Measurements from ENCODE around the gene POLR2B.
A peak's percentile ranks its signal among the peaks of the same experiment; 100 is the strongest.

POLR2B gene

DNA sequence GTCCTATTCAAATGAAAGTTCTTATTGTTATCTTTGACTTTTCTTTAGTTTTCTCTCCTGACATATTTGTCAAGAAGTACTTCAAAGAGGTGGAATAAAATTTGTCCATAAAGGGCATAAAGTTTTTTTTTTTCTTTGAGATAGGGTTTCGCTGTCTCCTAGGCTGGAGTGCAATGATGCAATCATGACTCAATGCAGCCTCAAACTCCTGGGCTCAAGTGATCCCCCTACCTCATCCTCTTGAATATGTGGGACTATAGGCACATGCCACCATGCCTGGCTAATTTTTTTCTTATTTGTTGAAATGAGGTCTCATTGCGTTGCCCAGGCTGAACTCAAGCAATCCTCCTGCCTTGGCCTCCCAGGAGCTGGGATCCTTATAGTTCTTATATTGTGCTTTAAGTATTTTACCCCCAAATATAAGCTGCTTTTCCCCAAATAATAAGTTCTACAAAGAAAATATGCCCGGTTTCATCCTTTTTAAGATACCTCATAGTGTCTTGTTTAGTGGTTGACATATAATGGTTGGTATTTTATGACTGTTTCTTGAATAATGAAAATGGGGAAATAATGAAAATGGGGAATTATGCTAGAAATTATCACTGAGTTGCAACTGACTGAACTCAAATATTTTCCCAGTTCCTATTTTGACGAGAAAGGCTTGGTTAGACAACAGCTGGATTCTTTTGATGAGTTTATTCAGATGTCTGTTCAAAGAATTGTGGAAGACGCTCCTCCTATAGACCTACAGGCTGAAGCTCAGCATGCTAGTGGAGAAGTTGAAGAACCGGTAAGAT lies 11.6 kb downstream of the POLR2B start:
- Histone ChIP-seq H3K4me3 (ENCODE audit: insufficient read depth in 1 of 2, low read depth in 1 of 2, low read length in 2 of 2) (no peak overlapping the region), H2BK120ac (ENCODE audit: low read depth, low read length) (no peak overlapping the region), H3K18ac (ENCODE audit: low read depth in 1 of 2, low read length in 2 of 2) (no peak overlapping the region), H4K8ac (ENCODE audit: low read length) (no peak overlapping the region), H3K4ac (ENCODE audit: low read depth in 1 of 2, low read length in 2 of 2) (no peak overlapping the region), H3K9ac (ENCODE audit: low read length) (no peak overlapping the region), H2BK15ac (ENCODE audit: low read depth, poor library complexity, severe bottlenecking) (no peak overlapping the region), H2AFZ (ENCODE audit: low read depth, low read length) (no peak overlapping the region), H3K27ac (ENCODE audit: low read length, poor library complexity, severe bottlenecking) (no peak overlapping the region), H3K79me1 (replicated peaks; ENCODE audit: low read length, poor library complexity, severe bottlenecking) (peaks cover 17% of the 10 kb centered on the region), H3K23ac (ENCODE audit: low read length in 2 of 2) (no peak overlapping the region), H3K14ac (ENCODE audit: low read length in 2 of 2) (no peak overlapping the region), H2BK12ac (ENCODE audit: low read length in 2 of 2) (no peak overlapping the region), H3K27me3 (ENCODE audit: control insufficient read depth in 1 of 2, insufficient read depth in 1 of 2, low read length in 2 of 2) (no peaks in the 10 kb centered on the region), H3K9me3 (ENCODE audit: control insufficient read depth, low read length) (no peaks in the 10 kb centered on the region), H3K4me1 (ENCODE audit: control insufficient read depth, insufficient read depth, low read depth, low read length) (no peaks in the 10 kb centered on the region), H3K36me3 (ENCODE audit: control insufficient read depth in 1 of 2, insufficient read depth in 2 of 2, low read depth in 1 of 2, low read length in 2 of 2) (peaks cover 25 to 92% of the 10 kb centered on the region in 2 experiments), H4K91ac (ENCODE audit: low read length) (no peak overlapping the region), H3K4me2 (ENCODE audit: low read length, poor library complexity, severe bottlenecking) (no peak overlapping the region), H2BK5ac (ENCODE audit: low read depth, low read length, poor library complexity, severe bottlenecking) (no peak overlapping the region), H2AK5ac (ENCODE audit: low read length, severe bottlenecking) (no peak overlapping the region)
- 94% methylated on average over 5 of the region's 6 CpGs for WGBS
- peak; percentile 31 for DNase-seq

DNA sequence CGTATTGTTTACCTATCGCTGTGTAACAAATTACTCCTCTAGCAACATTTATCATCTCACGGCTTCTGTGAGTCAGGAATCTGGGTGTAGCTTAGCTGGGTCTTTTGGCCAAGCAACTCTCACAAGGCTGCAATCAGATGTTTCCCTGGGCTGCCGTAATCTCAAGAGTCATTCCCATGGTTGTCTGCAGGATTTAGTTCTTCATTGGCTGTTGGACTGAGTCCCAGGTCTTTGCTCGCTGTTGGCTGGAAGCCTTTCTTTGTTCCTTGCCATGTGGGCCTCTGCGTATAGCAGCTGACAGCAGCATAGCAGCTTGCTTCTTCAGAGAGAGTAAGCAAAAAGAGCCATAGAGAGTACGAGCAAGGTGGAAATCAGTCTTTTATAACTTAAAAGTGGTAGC lies 16.8 kb downstream of the POLR2B start:
- Histone ChIP-seq H3K4me2 (ENCODE audit: low read length, poor library complexity, severe bottlenecking) (no peak overlapping the region), H3K23ac (ENCODE audit: low read length in 2 of 2) (no peak overlapping the region), H3K4me1 (ENCODE audit: control insufficient read depth, insufficient read depth, low read depth, low read length) (no peaks in the 10 kb centered on the region), H4K91ac (ENCODE audit: low read length) (no peak overlapping the region), H2BK12ac (ENCODE audit: low read length in 2 of 2) (no peak overlapping the region), H3K18ac (ENCODE audit: low read depth in 1 of 2, low read length in 2 of 2) (no peak overlapping the region), H2BK5ac (ENCODE audit: low read depth, low read length, poor library complexity, severe bottlenecking) (no peak overlapping the region), H3K27me3 (ENCODE audit: control insufficient read depth in 1 of 2, insufficient read depth in 1 of 2, low read length in 2 of 2) (no peaks in the 10 kb centered on the region), H3K4ac (ENCODE audit: low read depth in 1 of 2, low read length in 2 of 2) (no peak overlapping the region), H2AK5ac (ENCODE audit: low read length, severe bottlenecking) (no peak overlapping the region), H3K9me3 (ENCODE audit: control insufficient read depth, low read length) (no peaks in the 10 kb centered on the region), H3K27ac (ENCODE audit: low read length, poor library complexity, severe bottlenecking) (no peak overlapping the region), H2BK15ac (ENCODE audit: low read depth, poor library complexity, severe bottlenecking) (no peak overlapping the region), H3K36me3 (ENCODE audit: control insufficient read depth in 1 of 2, insufficient read depth in 2 of 2, low read depth in 1 of 2, low read length in 2 of 2) (peaks cover 27 to 82% of the 10 kb centered on the region in 2 experiments), H3K4me3 (ENCODE audit: insufficient read depth in 1 of 2, low read depth in 1 of 2, low read length in 2 of 2) (peak overlapping the region in 1 of 2 experiments; percentile 9), H2AFZ (ENCODE audit: low read depth, low read length) (no peak overlapping the region), H3K14ac (ENCODE audit: low read length in 2 of 2) (no peak overlapping the region), H4K8ac (ENCODE audit: low read length) (no peak overlapping the region), H2BK120ac (ENCODE audit: low read depth, low read length) (no peak overlapping the region), H3K9ac (ENCODE audit: low read length) (peak overlapping the region; percentile 79), H3K79me1 (replicated peaks; ENCODE audit: low read length, poor library complexity, severe bottlenecking) (peaks cover 27% of the 10 kb centered on the region)
- DNase-seq, result no peak
- WGBS, result 97% methylated on average over 6 of the region's 7 CpGs

DNA sequence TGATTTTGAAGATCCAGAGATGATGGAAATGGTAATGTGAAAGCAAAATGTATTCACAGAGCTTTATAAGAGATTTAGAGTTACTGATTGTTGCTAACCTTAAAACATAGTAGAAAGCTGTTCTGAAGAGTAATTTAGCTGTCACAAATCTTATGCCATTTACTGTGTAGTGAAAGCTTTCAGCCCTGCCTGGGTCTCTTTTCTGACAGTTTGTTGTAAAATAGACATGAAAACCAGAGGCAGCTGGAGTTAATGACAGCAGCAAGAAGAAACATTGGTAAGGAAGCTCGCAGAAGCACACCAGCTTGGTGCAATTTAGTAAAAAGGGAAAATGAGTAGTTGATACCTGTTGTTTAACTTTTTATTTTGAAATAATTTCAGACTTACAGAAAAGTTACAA lies 21.1 kb downstream of the POLR2B start:
- Histone ChIP-seq H4K8ac (ENCODE audit: low read length) (no peak overlapping the region), H3K14ac (ENCODE audit: low read length in 2 of 2) (no peak overlapping the region), H3K79me1 (replicated peaks; ENCODE audit: low read length, poor library complexity, severe bottlenecking) (peaks cover 40% of the 10 kb centered on the region), H2AK5ac (ENCODE audit: low read length, severe bottlenecking) (no peak overlapping the region), H3K9ac (ENCODE audit: low read length) (no peak overlapping the region), H2AFZ (ENCODE audit: low read depth, low read length) (no peak overlapping the region), H3K4me1 (ENCODE audit: control insufficient read depth, insufficient read depth, low read depth, low read length) (no peaks in the 10 kb centered on the region), H2BK120ac (ENCODE audit: low read depth, low read length) (no peak overlapping the region), H3K4me3 (ENCODE audit: insufficient read depth in 1 of 2, low read depth in 1 of 2, low read length in 2 of 2) (no peak overlapping the region), H3K23ac (ENCODE audit: low read length in 2 of 2) (no peak overlapping the region), H3K4ac (ENCODE audit: low read depth in 1 of 2, low read length in 2 of 2) (no peak overlapping the region), H3K4me2 (ENCODE audit: low read length, poor library complexity, severe bottlenecking) (no peak overlapping the region), H3K36me3 (ENCODE audit: control insufficient read depth in 1 of 2, insufficient read depth in 2 of 2, low read depth in 1 of 2, low read length in 2 of 2) (peaks cover 46 to 79% of the 10 kb centered on the region in 2 experiments), H2BK5ac (ENCODE audit: low read depth, low read length, poor library complexity, severe bottlenecking) (no peak overlapping the region), H3K27me3 (ENCODE audit: control insufficient read depth in 1 of 2, insufficient read depth in 1 of 2, low read length in 2 of 2) (no peaks in the 10 kb centered on the region), H4K91ac (ENCODE audit: low read length) (no peak overlapping the region), H3K9me3 (ENCODE audit: control insufficient read depth, low read length) (no peaks in the 10 kb centered on the region), H2BK12ac (ENCODE audit: low read length in 2 of 2) (no peak overlapping the region), H3K27ac (ENCODE audit: low read length, poor library complexity, severe bottlenecking) (no peak overlapping the region), H2BK15ac (ENCODE audit: low read depth, poor library complexity, severe bottlenecking) (no peak overlapping the region), H3K18ac (ENCODE audit: low read depth in 1 of 2, low read length in 2 of 2) (no peak overlapping the region)
- 88% methylated on average over 1 of the region's 1 CpG for WGBS
- no peak for DNase-seq

GRCh38 chr4:57013543-57014120 lies 34.9 kb downstream of the POLR2B start:
- no peak overlapping the region for H3K14ac ChIP-seq (ENCODE audit: low read length in 2 of 2)
- H3K4me2 ChIP-seq (ENCODE audit: low read length, poor library complexity, severe bottlenecking), result no peak overlapping the region
- no peak overlapping the region for H3K18ac ChIP-seq (ENCODE audit: low read depth in 1 of 2, low read length in 2 of 2)
- H3K27ac ChIP-seq (ENCODE audit: low read length, poor library complexity, severe bottlenecking), result no peak overlapping the region
- H3K79me1 ChIP-seq (replicated peaks; ENCODE audit: low read length, poor library complexity, severe bottlenecking), result peaks cover 12% of the 10 kb centered on the region
- no peak overlapping the region for H2AFZ ChIP-seq (ENCODE audit: low read depth, low read length)
- no peaks in the 10 kb centered on the region for H3K27me3 ChIP-seq (ENCODE audit: control insufficient read depth in 1 of 2, insufficient read depth in 1 of 2, low read length in 2 of 2)
- no peak overlapping the region for H2BK12ac ChIP-seq (ENCODE audit: low read length in 2 of 2)
- no peak overlapping the region for H4K91ac ChIP-seq (ENCODE audit: low read length)
- no peak overlapping the region for H3K23ac ChIP-seq (ENCODE audit: low read length in 2 of 2)
- no peak overlapping the region for H3K4me3 ChIP-seq (ENCODE audit: insufficient read depth in 1 of 2, low read depth in 1 of 2, low read length in 2 of 2)
- H4K8ac ChIP-seq (ENCODE audit: low read length), result peak overlapping the region; percentile 54
- H3K9me3 ChIP-seq (ENCODE audit: control insufficient read depth, low read length), result no peaks in the 10 kb centered on the region
- H3K4ac ChIP-seq (ENCODE audit: low read depth in 1 of 2, low read length in 2 of 2), result no peak overlapping the region
- H2BK15ac ChIP-seq (ENCODE audit: low read depth, poor library complexity, severe bottlenecking), result no peak overlapping the region
- H3K9ac ChIP-seq (ENCODE audit: low read length), result no peak overlapping the region
- no peak for DNase-seq
- H3K36me3 ChIP-seq (ENCODE audit: control insufficient read depth in 1 of 2, insufficient read depth in 2 of 2, low read depth in 1 of 2, low read length in 2 of 2), result peaks cover 29 to 87% of the 10 kb centered on the region in 2 experiments
- no peak overlapping the region for H2BK120ac ChIP-seq (ENCODE audit: low read depth, low read length)
- 100% methylated on average over 1 of the region's 4 CpGs for WGBS
- H2BK5ac ChIP-seq (ENCODE audit: low read depth, low read length, poor library complexity, severe bottlenecking), result no peak overlapping the region
- H3K4me1 ChIP-seq (ENCODE audit: control insufficient read depth, insufficient read depth, low read depth, low read length), result no peaks in the 10 kb centered on the region
- no peak overlapping the region for H2AK5ac ChIP-seq (ENCODE audit: low read length, severe bottlenecking)
